GM21737 (cell line): ENCODE data around the gene FAIM.
A peak's percentile ranks its signal among the peaks of the same experiment; 100 is the strongest.
"Not testable (repeated sequence)": the region's sequence is repeated elsewhere in the genome, so short reads cannot be mapped to it uniquely, and the experiment has no call there.

Experiments
- ATAC-seq: cut with Tn5 transposase; IDR thresholded peaks from one replicate; pipeline ENCODE4 v1.9.1; 2021; ENCODE audit warnings: mild to moderate bottlenecking, moderate library complexity; ENCODE audit not compliant: unreplicated experiment

FAIM gene

GRCh38 chr3:138608322-138609135, at the start of gene FAIM:
FAIM (plus strand) TSS chr3:138608771; CDS start chr3:138619727, 10,956 bp downstream.
- peak; percentile 71 for ATAC-seq

- no peak for ATAC-seq
Observed at GRCh38 chr3:138559134-138559533, 49.4 kb upstream of the FAIM start.

- no peak for ATAC-seq
Observed at GRCh38 chr3:138560501-138560900, 48.1 kb upstream of the FAIM start.

- not testable (repeated sequence) for ATAC-seq
Observed at GRCh38 chr3:138562902-138563301, 45.7 kb upstream of the FAIM start.

- ATAC-seq = not testable (repeated sequence)
Observed at GRCh38 chr3:138566293-138566692, 42.3 kb upstream of the FAIM start.

- no peak for ATAC-seq
Observed at GRCh38 chr3:138567403-138567802, 41.2 kb upstream of the FAIM start.

GRCh38 chr3:138569090-138569489, 39.5 kb upstream of the FAIM start:
- ATAC-seq = no peak

- ATAC-seq = not testable (repeated sequence)
Observed at GRCh38 chr3:138569624-138570023, 38.9 kb upstream of the FAIM start.

- no peak for ATAC-seq
Observed at GRCh38 chr3:138573138-138573537, 35.4 kb upstream of the FAIM start.

GRCh38 chr3:138578141-138578540, 30.4 kb upstream of the FAIM start:
- peak; percentile 77 for ATAC-seq

GRCh38 chr3:138578961-138579574, 29.5 kb upstream of the FAIM start:
- ATAC-seq = no peak

GRCh38 chr3:138587374-138587773, 21.2 kb upstream of the FAIM start:
- ATAC-seq = no peak

GRCh38 chr3:138588445-138588844, 20.1 kb upstream of the FAIM start:
- no peak for ATAC-seq

GRCh38 chr3:138591392-138591791, 17.2 kb upstream of the FAIM start:
- ATAC-seq = no peak

- ATAC-seq = no peak
Observed at GRCh38 chr3:138593488-138594149, 15.0 kb upstream of the FAIM start.

- ATAC-seq = peak; percentile 79
Observed at GRCh38 chr3:138594150-138594934, 14.2 kb upstream of the FAIM start, which contains the start of gene CEP70. CEP70 (minus strand) TSS chr3:138594260; CDS start chr3:138572927, 21,333 bp downstream.

GRCh38 chr3:138594935-138595610, 13.5 kb upstream of the FAIM start:
- ATAC-seq = no peak

GRCh38 chr3:138597186-138597976, 11.2 kb upstream of the FAIM start:
- ATAC-seq = not testable (repeated sequence)

- ATAC-seq = no peak
Observed at GRCh38 chr3:138598534-138598933, 10.0 kb upstream of the FAIM start.
